ENCODE results near the gene LTBP4. TPM values are rescaled to one million over a fixed set of nuclear protein-coding genes. Genes with fewer than 3 reads are reported as not detected.
A peak's percentile ranks its signal among the peaks of the same experiment; 100 is the strongest.

The LTBP4 gene
- polyA plus RNA-seq, 1 donor (not counting 4 experiments of a cell fraction or from before 2014, with no cell fraction given) = 29.6 TPM

DNA sequence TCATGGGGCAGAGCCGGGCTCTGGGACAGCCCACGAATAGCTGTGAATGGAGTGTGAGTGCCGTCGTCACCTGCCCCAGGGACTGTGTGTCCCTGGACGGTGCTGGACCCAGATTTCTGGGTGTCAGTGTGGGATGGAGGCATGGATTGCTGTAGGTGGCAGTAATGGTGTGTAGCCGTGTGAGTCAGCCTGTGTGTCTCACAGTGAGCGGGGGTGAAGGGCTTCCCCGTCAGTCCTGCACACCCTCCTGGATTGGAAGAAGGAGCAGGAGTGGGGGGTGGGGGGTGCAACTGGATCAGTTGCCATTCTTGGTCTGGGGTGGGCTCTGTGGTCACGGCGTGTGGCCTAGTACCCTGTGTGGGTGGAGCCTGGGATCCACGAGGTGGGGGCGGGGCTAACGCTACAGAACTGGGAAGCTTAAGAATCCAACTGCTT is 6.5 kb upstream of the LTBP4 start:
- Histone ChIP-seq H3K4me3 (ENCODE audit: control insufficient read depth in 2 of 3, extremely low read depth in 1 of 3, insufficient read depth in 2 of 3, low read depth in 1 of 3, low read length in 3 of 3) (no peak overlapping the region), H3K9ac (ENCODE audit: control insufficient read depth, extremely low read depth, insufficient read depth, low read length) (no peak overlapping the region), H3K9me3 (ENCODE audit: control insufficient read depth, low read depth, low read length) (no peaks in the 10 kb centered on the region), H3K36me3 (ENCODE audit: control insufficient read depth in 2 of 2, extremely low read depth in 1 of 2, insufficient read depth in 2 of 2, low read length in 2 of 2) (no peaks in the 10 kb centered on the region), H3K4me1 (ENCODE audit: control insufficient read depth, extremely low read depth, insufficient read depth, low read length) (peaks cover 8% of the 10 kb centered on the region), H3K79me2 (ENCODE audit: control insufficient read depth, insufficient read depth, low read length) (no peaks in the 10 kb centered on the region), H4K20me1 (ENCODE audit: control insufficient read depth, extremely low read depth, insufficient read depth, low read length) (no peaks in the 10 kb centered on the region), H3K27ac (ENCODE audit: control insufficient read depth, insufficient read depth, low read length) (no peak overlapping the region), H3K27me3 (ENCODE audit: control insufficient read depth, extremely low read depth, insufficient read depth, low read length) (peaks cover 27% of the 10 kb centered on the region), H3K9me1 (ENCODE audit: control insufficient read depth, extremely low read depth, insufficient read depth, low read length) (no peaks in the 10 kb centered on the region), H3K4me2 (ENCODE audit: control insufficient read depth, extremely low read depth, insufficient read depth, low read depth, low read length) (peak overlapping the region; percentile 16), H2AFZ (ENCODE audit: control insufficient read depth, low read length) (peak overlapping the region; percentile 6)
- TF ChIP-seq, protein P1, sequence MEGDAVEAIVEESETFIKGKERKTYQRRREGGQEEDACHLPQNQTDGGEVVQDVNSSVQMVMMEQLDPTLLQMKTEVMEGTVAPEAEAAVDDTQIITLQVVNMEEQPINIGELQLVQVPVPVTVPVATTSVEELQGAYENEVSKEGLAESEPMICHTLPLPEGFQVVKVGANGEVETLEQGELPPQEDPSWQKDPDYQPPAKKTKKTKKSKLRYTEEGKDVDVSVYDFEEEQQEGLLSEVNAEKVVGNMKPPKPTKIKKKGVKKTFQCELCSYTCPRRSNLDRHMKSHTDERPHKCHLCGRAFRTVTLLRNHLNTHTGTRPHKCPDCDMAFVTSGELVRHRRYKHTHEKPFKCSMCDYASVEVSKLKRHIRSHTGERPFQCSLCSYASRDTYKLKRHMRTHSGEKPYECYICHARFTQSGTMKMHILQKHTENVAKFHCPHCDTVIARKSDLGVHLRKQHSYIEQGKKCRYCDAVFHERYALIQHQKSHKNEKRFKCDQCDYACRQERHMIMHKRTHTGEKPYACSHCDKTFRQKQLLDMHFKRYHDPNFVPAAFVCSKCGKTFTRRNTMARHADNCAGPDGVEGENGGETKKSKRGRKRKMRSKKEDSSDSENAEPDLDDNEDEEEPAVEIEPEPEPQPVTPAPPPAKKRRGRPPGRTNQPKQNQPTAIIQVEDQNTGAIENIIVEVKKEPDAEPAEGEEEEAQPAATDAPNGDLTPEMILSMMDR (optimal IDR thresholded peaks at IDR 0.05 in 1 of 3, IDR thresholded peaks at IDR 0.05 in 1 of 3, conservative IDR thresholded peaks at IDR 0.05 in 1 of 3; ENCODE audit: extremely low read depth in 1 of 3, insufficient read depth in 2 of 3, low read length in 3 of 3) = peak; percentile 25 to 44 (median 34)
- no peak for TF ChIP-seq EZH2 (IDR thresholded peaks at IDR 0.05; ENCODE audit: low read length)
- DNase-seq (ENCODE audit: low read depth, low spot score) (no peak), FAIRE-seq (no peak)
- dilution Hi-C loops (cut with MboI; ENCODE audit: extremely low pct_ligation_motif_present, low sequenced_read_pairs) = no loop called here

DNA sequence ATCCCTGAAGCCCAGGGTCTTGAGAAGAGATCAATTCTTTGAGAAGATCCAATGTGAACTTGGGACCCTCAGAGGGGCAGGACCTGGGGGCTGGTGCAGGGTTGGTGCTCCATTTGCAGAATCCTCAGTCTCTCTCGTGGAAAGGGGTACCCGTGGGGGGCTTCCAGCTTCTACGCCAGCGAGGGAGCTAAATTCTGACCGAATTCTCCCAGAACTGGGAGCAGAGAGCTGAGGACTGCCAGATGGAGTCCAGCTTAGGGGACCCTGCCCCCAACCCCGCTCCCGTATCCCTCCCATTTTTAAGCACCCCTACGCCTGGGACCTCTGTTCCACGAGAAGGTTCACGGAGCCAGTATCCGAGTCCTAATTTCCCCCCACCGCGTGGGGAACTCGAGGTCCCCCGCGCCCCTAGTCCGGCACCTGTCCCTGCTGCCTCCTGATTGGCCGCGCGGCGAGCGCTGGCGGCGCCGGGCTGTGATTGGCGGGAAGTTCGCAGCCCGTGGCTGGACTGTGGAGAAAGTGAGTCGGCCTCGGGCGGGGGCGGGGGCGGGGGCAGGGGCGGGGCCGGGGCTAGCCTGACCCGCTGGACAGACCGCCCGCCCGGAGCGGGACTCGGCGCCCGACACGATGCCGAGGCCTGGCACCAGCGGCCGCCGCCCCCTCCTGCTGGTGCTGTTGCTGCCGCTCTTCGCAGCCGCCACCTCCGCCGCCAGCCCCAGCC is 4.4 kb upstream of the LTBP4 start:
- no peak for DNase-seq (ENCODE audit: low read depth, low spot score)
- no peaks in the 10 kb centered on the region for H3K79me2 ChIP-seq (ENCODE audit: control insufficient read depth, insufficient read depth, low read length)
- no peak overlapping the region for H3K9ac ChIP-seq (ENCODE audit: control insufficient read depth, extremely low read depth, insufficient read depth, low read length)
- no peak overlapping the region for H3K4me2 ChIP-seq (ENCODE audit: control insufficient read depth, extremely low read depth, insufficient read depth, low read depth, low read length)
- H3K36me3 ChIP-seq (ENCODE audit: control insufficient read depth in 2 of 2, extremely low read depth in 1 of 2, insufficient read depth in 2 of 2, low read length in 2 of 2) = no peaks in the 10 kb centered on the region
- no peak overlapping the region for H3K4me3 ChIP-seq (ENCODE audit: control insufficient read depth in 2 of 3, extremely low read depth in 1 of 3, insufficient read depth in 2 of 3, low read depth in 1 of 3, low read length in 3 of 3)
- H4K20me1 ChIP-seq (ENCODE audit: control insufficient read depth, extremely low read depth, insufficient read depth, low read length) = no peaks in the 10 kb centered on the region
- H3K9me1 ChIP-seq (ENCODE audit: control insufficient read depth, extremely low read depth, insufficient read depth, low read length) = no peaks in the 10 kb centered on the region
- FAIRE-seq = no peak
- H3K27me3 ChIP-seq (ENCODE audit: control insufficient read depth, extremely low read depth, insufficient read depth, low read length) = peaks cover 40% of the 10 kb centered on the region
- H3K27ac ChIP-seq (ENCODE audit: control insufficient read depth, insufficient read depth, low read length) = no peak overlapping the region
- TF ChIP-seq, protein P1 (optimal IDR thresholded peaks at IDR 0.05 in 1 of 3, IDR thresholded peaks at IDR 0.05 in 1 of 3, conservative IDR thresholded peaks at IDR 0.05 in 1 of 3; ENCODE audit: extremely low read depth in 1 of 3, insufficient read depth in 2 of 3, low read length in 3 of 3) = no peak
- TF ChIP-seq EZH2 (IDR thresholded peaks at IDR 0.05; ENCODE audit: low read length) = peak; percentile 11
- H3K4me1 ChIP-seq (ENCODE audit: control insufficient read depth, extremely low read depth, insufficient read depth, low read length) = peaks cover 23% of the 10 kb centered on the region
- H3K9me3 ChIP-seq (ENCODE audit: control insufficient read depth, low read depth, low read length) = no peaks in the 10 kb centered on the region
- no peak overlapping the region for H2AFZ ChIP-seq (ENCODE audit: control insufficient read depth, low read length)
- dilution Hi-C loops (cut with MboI; ENCODE audit: extremely low pct_ligation_motif_present, low sequenced_read_pairs) = no loop called here
